H9 (cell line): ENCODE measurements around the gene NKAPD1. TPM values are rescaled to one million over a fixed set of nuclear protein-coding genes. Genes with fewer than 3 reads are reported as not detected.

Experiments used
- DNase-seq: peaks from one replicate; pipeline ENCODE4 v3.0.0-alpha.2; 2017
- H2AFZ ChIP-seq: one replicate; pipeline ENCODE4 v1.6.1; 2013; ENCODE audit warnings: mild to moderate bottlenecking, low read length, control low read depth, moderate library complexity
- H2AK5ac ChIP-seq: 2 replicates; pipeline ENCODE4 v1.6.1; 2013; ENCODE audit warnings: low read length, control low read depth, mixed read lengths; ENCODE audit not compliant: insufficient read length
- H2BK120ac ChIP-seq: one replicate; pipeline ENCODE4 v1.6.1; 2013; ENCODE audit warnings: low read depth, mild to moderate bottlenecking, low read length, control low read depth, inconsistent platforms; ENCODE audit not compliant: poor library complexity, severe bottlenecking
- H2BK12ac ChIP-seq: 2 replicates; pipeline ENCODE4 v1.6.1; 2013; ENCODE audit warnings: low read length, control low read depth, mixed read lengths, low read depth; ENCODE audit not compliant: insufficient read length
- H2BK15ac ChIP-seq: 2 replicates; pipeline ENCODE4 v1.6.1; 2013; ENCODE audit warnings: low read depth, low read length, control low read depth
- H2BK20ac ChIP-seq: one replicate; pipeline ENCODE4 v1.6.1; 2013; ENCODE audit warnings: low read depth, mild to moderate bottlenecking, low read length, control low read depth, inconsistent platforms; ENCODE audit not compliant: poor library complexity, severe bottlenecking
- H2BK5ac ChIP-seq: 2 replicates; pipeline ENCODE4 v1.6.1; 2013; ENCODE audit warnings: low read length, control low read depth, mixed read lengths; ENCODE audit not compliant: insufficient read length
- H3K14ac ChIP-seq: 2 replicates; pipeline ENCODE4 v1.6.1; 2013; ENCODE audit warnings: low read length, control low read depth; ENCODE audit not compliant: insufficient read depth
- H3K18ac ChIP-seq: 2 replicates; pipeline ENCODE4 v1.6.1; 2013; ENCODE audit warnings: low read depth, mild to moderate bottlenecking, mixed read lengths, low read length, control low read depth; ENCODE audit not compliant: insufficient read length
- H3K23ac ChIP-seq: 2 replicates; pipeline ENCODE4 v1.6.1; 2013; ENCODE audit warnings: low read length, control low read depth, mixed read lengths, low read depth; ENCODE audit not compliant: insufficient read length
- H3K23me2 ChIP-seq: 2 replicates; pipeline ENCODE4 v1.6.1; 2013; ENCODE audit warnings: low read depth, mild to moderate bottlenecking, mixed read lengths, low read length, control low read depth; ENCODE audit not compliant: insufficient read length, poor library complexity, severe bottlenecking
- H3K27ac ChIP-seq: 2 replicates; pipeline ENCODE4 v1.5.1; 2013; ENCODE audit warnings: low read length, control low read depth, mixed read lengths, low read depth; ENCODE audit not compliant: insufficient read length
- H3K27me3 ChIP-seq: 2 replicates; pipeline ENCODE4 v1.6.1; 2013; ENCODE audit warnings: low read length, control low read depth, inconsistent platforms; ENCODE audit not compliant: insufficient read depth
- H3K4ac ChIP-seq: 2 replicates; pipeline ENCODE4 v1.6.1; 2013; ENCODE audit warnings: low read depth, mild to moderate bottlenecking, control low read depth, inconsistent platforms, low read length, moderate library complexity
- H3K4me1 ChIP-seq: 2 replicates; pipeline ENCODE4 v1.6.1; 2013; ENCODE audit warnings: low read length, control low read depth, inconsistent platforms; ENCODE audit not compliant: insufficient read depth
- H3K4me2 ChIP-seq: 2 replicates; pipeline ENCODE4 v1.6.1; 2013; ENCODE audit warnings: low read length, control low read depth, mixed read lengths; ENCODE audit not compliant: insufficient read length, insufficient read depth
- H3K56ac ChIP-seq: 2 replicates; pipeline ENCODE4 v1.6.1; 2013; ENCODE audit warnings: low read depth, mild to moderate bottlenecking, mixed read lengths, low read length, control low read depth; ENCODE audit not compliant: insufficient read length
- H3K79me1 ChIP-seq: 2 replicates; pipeline ENCODE4 v1.6.1; 2013; ENCODE audit warnings: low read depth, mild to moderate bottlenecking, moderate library complexity, low read length, control low read depth, inconsistent platforms; ENCODE audit not compliant: insufficient read depth, poor library complexity, severe bottlenecking
- H3K79me2 ChIP-seq: 2 replicates; pipeline ENCODE4 v1.6.1; 2013; ENCODE audit warnings: low read length, control low read depth, inconsistent platforms; ENCODE audit not compliant: insufficient read depth
- H3K9ac ChIP-seq: 2 replicates; pipeline ENCODE4 v1.6.1; 2013; ENCODE audit warnings: low read length, control low read depth, mixed read lengths; ENCODE audit not compliant: insufficient read length; ENCODE audit errors: extremely low read depth
- H3K9me3 ChIP-seq: one replicate; pipeline ENCODE4 v1.6.1; 2013; ENCODE audit warnings: low read depth, low read length, inconsistent platforms; ENCODE audit not compliant: control insufficient read depth
- H3T11ph ChIP-seq: one replicate; pipeline ENCODE4 v1.6.1; 2013; ENCODE audit warnings: mild to moderate bottlenecking, low read length, control low read depth, inconsistent platforms
- H4K20me1 ChIP-seq: one replicate; pipeline ENCODE4 v1.6.1; 2013; ENCODE audit not compliant: control insufficient read depth, insufficient read length, insufficient read depth
- H4K5ac ChIP-seq: 2 replicates; pipeline ENCODE4 v1.6.1; 2013; ENCODE audit warnings: low read depth, mild to moderate bottlenecking, mixed read lengths, low read length, control low read depth; ENCODE audit not compliant: insufficient read length
- H4K8ac ChIP-seq: replicated peaks from 2 replicates; pipeline ENCODE4 v1.6.1; 2013; ENCODE audit warnings: low read length, control low read depth, mixed read lengths, low read depth; ENCODE audit not compliant: insufficient read length
- H4K91ac ChIP-seq: 2 replicates; pipeline ENCODE4 v1.6.1; 2013; ENCODE audit warnings: low read depth, mild to moderate bottlenecking, moderate library complexity, mixed read lengths, low read length, control low read depth; ENCODE audit not compliant: insufficient read length
- H3K27ac Mint-ChIP-seq, 3 experiments: 2 replicates in 2 of 3; 3 replicates in 1 of 3; pipeline ENCODE4 v1.8.0; 2020 to 2021; ENCODE audit warnings: mixed read lengths in 3 of 3, mild to moderate bottlenecking in 1 of 3, moderate library complexity in 1 of 3
- H3K27me3 Mint-ChIP-seq: 2 replicates; pipeline ENCODE4 v1.8.0; 2021; ENCODE audit warnings: low read depth, mild to moderate bottlenecking, moderate library complexity, mixed read lengths
- H3K36me3 Mint-ChIP-seq, 3 experiments: 2 replicates in 2 of 3; 3 replicates in 1 of 3; pipeline ENCODE4 v1.8.0; 2020 to 2021; ENCODE audit warnings: low read depth in 3 of 3, mixed read lengths in 3 of 3; ENCODE audit not compliant: insufficient read depth in 1 of 3
- H3K4me1 Mint-ChIP-seq, 2 experiments: 2 replicates each; pipeline ENCODE4 v1.8.0; 2020; ENCODE audit warnings: mixed read lengths in 2 of 2
- H3K4me3 Mint-ChIP-seq, 2 experiments: 2 replicates in 1 of 2; 3 replicates in 1 of 2; pipeline ENCODE4 v1.8.0; 2020 to 2021; ENCODE audit warnings: mild to moderate bottlenecking in 2 of 2, mixed read lengths in 2 of 2, moderate library complexity in 1 of 2
- H3K9me3 Mint-ChIP-seq, 2 experiments: 2 replicates in 1 of 2; 3 replicates in 1 of 2; pipeline ENCODE4 v1.8.0; 2020; ENCODE audit warnings: mild to moderate bottlenecking in 2 of 2, mixed read lengths in 2 of 2, moderate library complexity in 1 of 2
- WGBS: extraction: QIAGEN DNeasy Blood & Tissue Kit; methylation state at CpG from one replicate; pipeline ENCODE4 v1.1.7; 2013; ENCODE audit warnings: missing lambda C conversion rate, low lambda C conversion rate, mixed read lengths; ENCODE audit not compliant: insufficient read length; ENCODE audit errors: extremely low coverage; 5-methylcytosine and 5-hydroxymethylcytosine counted together
- total RNA-seq: library from RNA; stranded (reverse); gene quantifications from 2 replicates; pipeline ENCODE4 v1.2.1, GENCODE V29; 2021
- TF ChIP-seq, protein P1 (sequence below): fragments of 200-600 bp; sonication (generic); conservative IDR thresholded peaks from 3 replicates; pipeline ENCODE4 v1.8.0; 2021; ENCODE audit warnings: antibody characterized with exemption, mild to moderate bottlenecking

The NKAPD1 gene
- total RNA-seq, 1 experiment from 2014 or later, result 25.9 TPM

DNA sequence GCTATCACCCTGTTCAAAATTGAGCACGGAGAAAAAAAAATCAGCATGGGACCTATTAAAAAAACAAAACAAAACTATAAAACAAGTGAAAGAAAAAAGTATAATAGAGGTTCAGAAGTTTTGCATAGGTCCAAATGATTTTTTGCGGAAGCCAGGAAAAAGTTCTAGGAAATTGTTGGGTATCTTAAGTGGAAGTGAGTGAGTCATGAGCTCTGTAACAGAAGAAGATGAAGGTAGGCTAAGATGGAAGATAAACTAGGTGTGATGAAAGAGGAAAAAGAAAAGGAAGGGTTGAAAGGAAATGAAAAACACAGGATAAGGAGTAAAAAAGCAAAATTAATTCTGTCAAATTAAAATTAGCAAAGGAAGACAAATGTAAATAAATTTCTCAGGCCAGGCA lies 40.4 kb downstream of the NKAPD1 start:
- Histone ChIP-seq H2AK5ac (no peak overlapping the region), H2BK15ac (no peak overlapping the region), H3K27ac (no peak overlapping the region), H2BK12ac (no peak overlapping the region), H2AFZ (no peak overlapping the region), H3K23ac (no peak overlapping the region), H3K27me3 (no peaks in the 10 kb centered on the region), H3K14ac (no peak overlapping the region), H2BK120ac (no peak overlapping the region), H2BK5ac (no peak overlapping the region), H3K4me2 (no peak overlapping the region), H3K18ac (no peak overlapping the region), H3K79me1 (no peaks in the 10 kb centered on the region), H3K23me2 (no peaks in the 10 kb centered on the region), H3K79me2 (no peaks in the 10 kb centered on the region), H3K4me1 (no peaks in the 10 kb centered on the region), H4K5ac (no peak overlapping the region), H3T11ph (no peak overlapping the region), H2BK20ac (no peak overlapping the region), H3K9ac (no peak overlapping the region), H4K91ac (no peak overlapping the region), H3K56ac (no peak overlapping the region), H3K4ac (no peak overlapping the region), H4K20me1 (no peaks in the 10 kb centered on the region), H3K9me3 (no peaks in the 10 kb centered on the region), H4K8ac (no peak overlapping the region)
- TF ChIP-seq, protein P1, sequence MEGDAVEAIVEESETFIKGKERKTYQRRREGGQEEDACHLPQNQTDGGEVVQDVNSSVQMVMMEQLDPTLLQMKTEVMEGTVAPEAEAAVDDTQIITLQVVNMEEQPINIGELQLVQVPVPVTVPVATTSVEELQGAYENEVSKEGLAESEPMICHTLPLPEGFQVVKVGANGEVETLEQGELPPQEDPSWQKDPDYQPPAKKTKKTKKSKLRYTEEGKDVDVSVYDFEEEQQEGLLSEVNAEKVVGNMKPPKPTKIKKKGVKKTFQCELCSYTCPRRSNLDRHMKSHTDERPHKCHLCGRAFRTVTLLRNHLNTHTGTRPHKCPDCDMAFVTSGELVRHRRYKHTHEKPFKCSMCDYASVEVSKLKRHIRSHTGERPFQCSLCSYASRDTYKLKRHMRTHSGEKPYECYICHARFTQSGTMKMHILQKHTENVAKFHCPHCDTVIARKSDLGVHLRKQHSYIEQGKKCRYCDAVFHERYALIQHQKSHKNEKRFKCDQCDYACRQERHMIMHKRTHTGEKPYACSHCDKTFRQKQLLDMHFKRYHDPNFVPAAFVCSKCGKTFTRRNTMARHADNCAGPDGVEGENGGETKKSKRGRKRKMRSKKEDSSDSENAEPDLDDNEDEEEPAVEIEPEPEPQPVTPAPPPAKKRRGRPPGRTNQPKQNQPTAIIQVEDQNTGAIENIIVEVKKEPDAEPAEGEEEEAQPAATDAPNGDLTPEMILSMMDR, result no peak
- Mint-ChIP-seq H3K4me3 (no peak overlapping the region), H3K27me3 (peaks cover 1% of the 10 kb centered on the region; the same call in 1 of the 2 replicates), H3K4me1 (no peaks in the 10 kb centered on the region), H3K36me3 (no peaks in the 10 kb centered on the region), H3K9me3 (no peaks in the 10 kb centered on the region), H3K27ac (no peak overlapping the region; a peak in 1 of 7 replicates)
- DNase-seq, result no peak
- WGBS, result no CpG with 5 or more reads among the region's 2 CpGs
